Frontal cortex (tissue), 4 donors: ENCODE measurements around the gene MAGED1. TPM values are rescaled to one million over a fixed set of nuclear protein-coding genes. Genes with fewer than 3 reads are reported as not detected.

Source experiments
- DNase-seq, 2 donors: peaks; one replicate each; pipeline ENCODE4 v3.0.0; 2012; ENCODE audit warnings: low spot score in 2 of 2
- FAIRE-seq: peaks from 2 replicates; lab custom pipeline; 2012; peaks lifted over from hg19 to GRCh38; lab: Jason Lieb, UNC
- total RNA-seq: library from RNA; depleted of rRNA; stranded (reverse); fragments of >200 nt; gene quantifications from one replicate; pipeline ENCODE4 v1.2.3, GENCODE V29; 2014
- donor health status: control.
- donor health status: control.
- donor health status: control.

The MAGED1 gene, protein sequence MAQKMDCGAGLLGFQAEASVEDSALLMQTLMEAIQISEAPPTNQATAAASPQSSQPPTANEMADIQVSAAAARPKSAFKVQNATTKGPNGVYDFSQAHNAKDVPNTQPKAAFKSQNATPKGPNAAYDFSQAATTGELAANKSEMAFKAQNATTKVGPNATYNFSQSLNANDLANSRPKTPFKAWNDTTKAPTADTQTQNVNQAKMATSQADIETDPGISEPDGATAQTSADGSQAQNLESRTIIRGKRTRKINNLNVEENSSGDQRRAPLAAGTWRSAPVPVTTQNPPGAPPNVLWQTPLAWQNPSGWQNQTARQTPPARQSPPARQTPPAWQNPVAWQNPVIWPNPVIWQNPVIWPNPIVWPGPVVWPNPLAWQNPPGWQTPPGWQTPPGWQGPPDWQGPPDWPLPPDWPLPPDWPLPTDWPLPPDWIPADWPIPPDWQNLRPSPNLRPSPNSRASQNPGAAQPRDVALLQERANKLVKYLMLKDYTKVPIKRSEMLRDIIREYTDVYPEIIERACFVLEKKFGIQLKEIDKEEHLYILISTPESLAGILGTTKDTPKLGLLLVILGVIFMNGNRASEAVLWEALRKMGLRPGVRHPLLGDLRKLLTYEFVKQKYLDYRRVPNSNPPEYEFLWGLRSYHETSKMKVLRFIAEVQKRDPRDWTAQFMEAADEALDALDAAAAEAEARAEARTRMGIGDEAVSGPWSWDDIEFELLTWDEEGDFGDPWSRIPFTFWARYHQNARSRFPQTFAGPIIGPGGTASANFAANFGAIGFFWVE
- total RNA-seq, result 107 TPM

DNA sequence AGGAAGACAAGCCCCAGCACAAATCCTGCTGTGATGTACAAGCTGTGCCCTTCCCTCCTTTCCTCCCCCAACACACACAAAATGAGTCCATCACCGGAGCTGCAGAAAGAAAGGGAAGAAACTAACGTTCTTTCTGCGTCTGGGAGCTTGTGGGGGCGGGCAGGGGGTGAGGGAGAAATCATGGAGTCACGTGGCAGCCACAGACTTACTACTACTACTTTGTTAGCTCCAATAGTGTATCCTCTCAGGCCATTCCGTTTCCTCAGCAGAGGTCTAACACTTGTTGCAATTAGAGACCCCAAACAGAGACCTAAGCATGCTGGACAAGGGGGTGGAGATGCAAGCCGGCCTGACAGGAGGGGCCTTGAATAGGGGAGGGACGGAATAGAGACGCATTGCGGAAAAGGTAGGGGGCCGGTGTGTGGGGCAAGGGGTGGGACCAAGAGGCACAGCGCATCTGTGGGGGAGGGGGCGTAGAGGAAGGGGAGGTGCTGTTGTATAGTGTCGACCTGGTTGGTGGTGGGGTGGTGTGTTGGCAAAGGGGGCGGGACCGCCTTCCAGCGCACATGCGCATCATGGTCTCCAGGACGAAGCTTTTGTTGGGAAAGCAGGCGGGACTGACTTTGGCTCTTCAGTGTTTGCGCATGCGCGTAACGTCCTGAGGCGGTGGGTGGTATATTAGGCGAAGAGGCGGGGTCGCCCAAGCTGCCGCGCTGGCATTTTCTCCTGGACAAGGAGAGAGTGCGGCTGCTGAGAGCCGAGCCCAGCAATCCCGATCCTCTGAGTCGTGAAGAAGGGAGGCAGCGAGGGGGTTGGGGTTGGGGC is at the start of gene MAGED1:
Gene MAGED1, plus strand, starts transcription at position 703 of the 825 bp plus-strand sequence. CDS start 682 bp downstream, outside the sequence.
- no peak for FAIRE-seq
- peak; percentile 17 to 48 for DNase-seq

DNA sequence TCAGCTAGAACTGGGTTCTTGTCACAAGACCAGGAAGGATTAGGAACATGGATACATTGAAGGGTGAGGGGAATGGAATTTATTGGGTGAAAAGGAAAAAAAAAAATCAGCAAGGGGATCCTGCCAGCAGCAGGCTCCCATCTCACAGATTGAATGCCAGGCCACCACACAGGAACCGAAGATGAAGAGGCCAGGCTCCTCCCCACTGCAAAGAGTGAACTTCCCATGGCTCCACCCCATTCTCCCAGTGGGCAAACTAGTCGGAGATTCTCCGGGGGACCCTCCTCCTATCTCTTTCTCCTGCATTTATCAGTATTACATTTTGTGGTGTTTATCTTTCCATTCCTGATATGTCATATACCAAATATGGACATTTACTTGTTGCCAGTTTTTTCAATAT is 46.0 kb upstream of the MAGED1 start:
- FAIRE-seq, result no peak
- no peak for DNase-seq

DNA sequence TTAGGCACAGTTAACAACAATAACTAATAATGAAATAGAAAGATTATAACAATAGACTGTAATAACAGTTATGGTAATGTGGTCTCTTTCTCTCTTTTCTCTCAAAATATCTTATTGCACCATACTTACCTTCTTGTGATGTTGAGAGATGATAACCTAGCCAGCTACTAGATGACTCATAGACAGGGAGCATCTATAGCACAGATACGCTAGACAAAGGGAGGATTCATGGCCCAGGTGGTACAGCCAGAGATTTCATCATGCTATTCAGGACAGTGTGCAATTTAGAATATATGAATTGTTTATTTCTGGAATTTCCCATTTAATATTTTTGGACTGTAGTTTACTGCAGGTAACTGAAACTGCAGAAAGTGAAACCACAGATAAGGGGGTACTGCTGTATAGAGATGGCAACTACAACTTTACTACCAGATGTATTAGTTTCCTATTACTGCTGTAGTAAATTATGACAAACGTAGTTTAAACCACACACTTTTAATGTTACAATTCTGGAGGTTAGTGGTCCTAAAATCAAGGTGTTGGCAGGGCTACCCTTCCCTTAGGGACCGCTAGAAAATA is 41.8 kb upstream of the MAGED1 start:
- DNase-seq, result no peak
- no peak for FAIRE-seq

DNA sequence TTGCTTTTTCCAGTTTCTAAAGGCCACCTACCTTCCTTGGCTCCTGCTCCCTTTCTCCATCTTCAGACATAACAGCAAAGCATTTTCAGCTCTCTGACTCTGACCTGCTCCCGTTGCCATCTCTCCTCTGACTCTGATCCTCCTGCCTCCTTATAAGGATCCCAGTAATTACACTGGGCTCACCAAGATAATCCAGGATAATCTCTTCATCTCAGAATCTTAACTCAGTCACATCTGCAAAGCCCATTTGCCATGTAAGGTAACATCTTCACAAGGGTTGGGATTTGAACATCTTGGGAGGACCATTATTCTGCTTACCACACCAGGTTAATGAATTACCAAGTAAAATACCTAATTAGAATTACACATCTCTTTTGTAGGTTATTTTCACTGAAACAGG is 41.3 kb upstream of the MAGED1 start:
- FAIRE-seq (no peak), DNase-seq (no peak)

DNA sequence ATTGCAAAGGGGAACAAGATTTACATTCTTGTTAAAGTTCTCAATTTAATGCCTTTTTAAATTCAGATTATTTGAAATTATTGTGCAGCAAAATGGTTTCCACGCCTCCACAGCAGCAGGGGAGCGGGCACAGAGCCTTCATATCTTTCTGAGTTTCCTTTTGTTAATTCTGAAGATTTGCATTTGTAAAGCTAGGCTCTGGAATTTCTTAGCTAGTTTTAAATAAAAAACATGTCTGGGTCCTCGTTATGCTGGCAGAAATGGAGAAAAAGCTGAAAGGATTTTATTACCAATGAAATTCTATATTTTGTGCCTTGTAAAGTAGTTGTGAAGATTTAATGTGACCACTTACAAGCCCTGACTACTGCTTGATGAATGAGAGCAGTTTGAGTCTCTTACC is 40.8 kb upstream of the MAGED1 start:
- DNase-seq (no peak), FAIRE-seq (no peak)

DNA sequence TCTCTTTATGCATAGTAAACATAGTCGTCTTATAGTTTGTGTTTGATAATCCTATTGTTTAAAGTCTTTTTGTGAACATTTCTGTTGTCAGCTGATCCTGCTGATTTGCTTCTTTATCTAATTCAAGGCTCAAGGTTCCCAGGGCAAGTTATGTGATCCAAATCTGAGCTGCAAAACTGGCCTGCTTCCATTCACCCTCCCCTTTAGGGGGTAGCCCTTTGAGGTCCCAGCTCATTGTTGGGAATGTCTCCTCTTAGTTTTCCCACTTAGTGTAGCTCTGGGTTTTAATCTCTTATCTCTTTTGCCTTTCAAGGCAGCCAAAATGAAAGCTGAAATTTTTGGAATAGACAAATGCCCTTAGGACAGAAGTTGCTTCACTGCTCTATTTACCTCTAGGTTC is 40.2 kb upstream of the MAGED1 start:
- DNase-seq, result no peak
- no peak for FAIRE-seq

DNA sequence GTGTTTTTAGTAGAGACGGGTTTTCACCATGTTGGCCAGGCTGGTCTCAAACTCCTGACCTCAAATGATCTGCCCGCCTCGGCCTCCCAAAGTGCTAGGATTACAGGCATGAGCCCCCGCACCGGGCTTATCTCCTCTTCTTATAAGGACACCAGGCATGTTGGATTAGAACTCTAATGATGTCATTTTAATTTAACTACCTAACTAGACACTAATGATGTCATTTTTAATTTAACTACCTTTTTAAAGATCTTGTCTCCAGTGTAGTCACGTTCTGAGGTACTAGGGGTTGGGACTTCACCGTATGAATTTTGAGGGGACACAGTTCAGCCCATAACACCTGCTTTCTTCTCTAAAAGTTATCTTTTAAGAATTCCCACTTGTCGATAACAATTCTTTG is 37.7 kb upstream of the MAGED1 start:
- FAIRE-seq, result no peak
- DNase-seq, result no peak

DNA sequence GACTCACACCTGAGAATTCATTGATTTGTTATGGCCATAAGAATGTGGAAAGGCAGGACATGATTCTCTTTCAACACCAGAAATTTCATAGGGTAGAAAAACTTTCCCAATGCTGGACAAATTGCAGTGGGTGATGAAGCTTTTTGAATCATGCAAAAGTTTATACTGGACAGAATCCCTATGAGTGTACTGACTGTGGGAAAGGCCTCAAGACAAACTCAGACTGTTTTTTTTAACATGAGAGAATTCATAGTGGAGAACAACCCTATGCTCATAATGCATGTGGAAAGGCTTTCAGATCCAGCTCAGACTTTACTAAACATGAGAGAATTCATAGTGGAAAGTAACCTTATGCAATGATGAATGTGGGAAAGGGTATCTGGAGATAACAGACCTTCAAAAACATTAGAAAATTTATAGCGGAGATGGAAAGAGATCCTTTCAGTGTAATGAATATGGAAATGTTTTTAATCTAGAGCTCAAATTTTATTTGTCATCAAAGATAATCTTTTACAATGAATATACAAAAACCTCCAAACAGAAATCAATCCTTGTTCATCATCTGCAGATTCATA is 36.2 kb upstream of the MAGED1 start:
- DNase-seq (no peak), FAIRE-seq (no peak)

DNA sequence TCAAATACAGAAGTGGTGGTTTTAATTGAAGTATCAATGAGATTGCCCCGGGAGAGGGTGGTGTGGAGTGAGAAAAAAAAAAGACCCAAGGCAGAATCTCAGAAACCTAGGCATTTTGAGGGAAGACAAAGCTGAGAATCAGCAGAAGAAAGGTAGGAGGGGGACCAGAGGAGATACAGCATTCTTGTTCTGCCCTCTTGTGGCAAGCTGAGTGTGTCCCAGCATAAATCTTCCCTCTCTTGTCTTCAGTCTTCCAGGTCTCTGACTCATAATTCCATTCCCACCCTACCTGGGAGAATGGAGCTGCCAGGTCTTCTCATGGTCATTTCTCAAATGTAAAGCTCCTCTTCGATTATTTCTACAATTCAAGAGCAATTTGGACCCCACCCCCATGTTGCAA is 32.7 kb upstream of the MAGED1 start:
- no peak for FAIRE-seq
- peak in 1 of 2 donors; percentile 5 for DNase-seq

DNA sequence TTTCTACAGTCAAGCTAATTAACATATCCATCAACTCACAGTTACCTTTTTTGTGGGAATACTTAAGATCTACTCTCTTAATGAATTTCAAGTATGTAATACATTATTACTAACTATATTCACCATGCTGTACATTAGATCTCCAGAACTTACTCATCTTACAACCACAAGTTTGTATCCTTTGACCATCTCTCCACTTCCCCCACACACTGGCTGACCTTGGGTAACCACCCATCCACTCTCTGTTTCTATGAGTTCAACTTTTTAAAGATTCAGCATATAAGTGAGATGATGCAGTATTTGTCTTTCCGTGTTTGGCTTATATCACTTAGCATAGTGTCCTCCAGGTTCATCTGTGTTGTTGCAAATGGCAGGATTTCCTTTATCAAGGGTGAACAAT is 30.5 kb upstream of the MAGED1 start:
- DNase-seq (no peak), FAIRE-seq (no peak)

DNA sequence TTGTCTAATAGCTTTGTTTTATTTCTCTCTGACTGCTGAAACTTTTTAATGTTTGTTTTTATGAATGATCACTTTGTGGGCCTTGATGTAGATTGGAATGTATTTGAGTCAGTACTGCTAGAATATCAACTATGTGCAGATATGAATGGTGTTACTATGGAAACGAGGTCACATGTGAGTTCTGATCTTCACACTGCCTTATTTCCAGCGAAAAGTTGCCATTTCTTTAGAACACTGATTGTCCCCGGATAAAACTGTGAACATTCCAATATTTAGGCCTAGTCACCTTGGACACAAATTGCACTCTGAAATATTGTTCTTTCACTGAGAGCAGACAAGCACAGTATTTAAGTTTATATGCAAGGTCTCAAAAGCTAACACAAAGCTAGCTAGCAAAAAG is 27.2 kb upstream of the MAGED1 start:
- FAIRE-seq, result no peak

DNA sequence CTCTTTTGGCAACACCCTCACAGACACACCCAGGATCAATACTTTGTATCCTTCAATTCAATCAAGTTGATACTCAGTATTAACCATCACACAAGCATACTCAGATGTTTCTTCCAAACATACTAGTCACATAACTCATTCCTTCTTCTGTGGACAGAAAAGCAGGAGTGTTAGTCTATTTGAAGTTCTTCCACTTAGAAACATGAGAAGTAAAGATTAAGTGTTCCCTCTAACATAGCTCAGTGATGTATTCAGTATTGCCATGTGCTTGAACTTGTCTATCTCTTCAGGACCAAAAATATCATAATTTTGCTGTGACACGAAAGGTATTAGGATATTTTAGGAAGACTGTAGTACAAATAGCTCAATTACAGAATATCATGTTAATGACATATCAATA is 25.8 kb upstream of the MAGED1 start:
- DNase-seq (no peak), FAIRE-seq (no peak)

More for the DNA sequence above, 27.2 kb upstream of the MAGED1 start:
- no peak for DNase-seq

DNA sequence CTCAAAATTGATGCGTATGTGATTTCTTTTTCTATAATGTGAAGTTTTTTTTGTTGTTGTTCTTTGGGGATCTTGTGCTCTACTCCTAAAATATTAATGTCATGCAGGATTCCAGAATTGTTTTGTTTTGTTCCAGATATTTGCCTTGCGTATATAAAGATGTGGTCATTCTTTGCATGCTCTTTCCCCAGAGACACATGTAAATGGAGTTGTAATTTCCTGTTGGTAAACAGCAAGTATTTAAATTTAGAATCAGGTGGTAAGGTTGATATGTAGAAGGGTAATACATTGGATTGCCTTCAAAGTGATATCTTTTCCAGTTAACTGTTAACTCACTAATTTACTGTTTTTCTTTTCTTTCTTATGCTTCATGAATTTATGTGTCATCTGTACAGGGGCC is 23.1 kb upstream of the MAGED1 start:
- FAIRE-seq (no peak), DNase-seq (no peak)

DNA sequence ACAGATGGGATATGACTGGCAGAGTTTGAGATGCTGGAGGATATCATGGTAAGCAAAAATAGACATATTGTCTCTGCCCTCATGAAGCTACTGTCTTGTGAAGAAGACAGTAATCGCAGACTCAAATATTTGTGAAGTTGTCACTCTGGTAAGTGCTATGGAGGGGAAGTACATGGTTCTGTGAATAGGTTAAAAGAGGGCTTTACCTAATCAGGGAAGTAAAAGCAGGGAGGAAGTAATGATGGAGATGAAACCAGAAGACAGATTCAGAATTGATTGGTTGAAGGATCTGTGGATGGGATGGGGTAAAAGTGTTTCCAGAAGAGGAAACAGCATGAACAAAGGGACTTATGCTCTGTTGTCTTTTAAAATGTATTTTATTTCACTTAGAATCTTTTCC is 19.3 kb upstream of the MAGED1 start:
- FAIRE-seq (no peak), DNase-seq (no peak)

DNA sequence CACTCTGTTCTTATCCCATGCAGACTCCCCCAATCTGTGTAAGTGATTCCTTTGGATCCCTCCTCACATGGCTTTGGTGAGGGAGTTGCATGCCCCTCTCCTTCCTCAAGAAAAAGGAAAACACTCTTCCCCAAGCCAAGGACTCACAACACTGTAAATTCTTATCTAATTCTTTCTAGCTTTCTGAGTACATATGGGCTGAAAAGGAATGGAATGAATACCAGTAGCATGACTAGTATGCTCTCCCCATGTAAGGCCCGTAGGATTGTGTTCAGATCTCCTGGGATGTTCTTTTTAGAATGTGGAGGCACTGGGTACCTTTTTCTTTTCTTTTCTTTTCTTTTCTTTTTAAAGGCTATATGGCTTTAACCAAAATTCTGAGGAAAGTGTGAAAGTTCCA is 17.0 kb upstream of the MAGED1 start:
- FAIRE-seq (no peak), DNase-seq (no peak)

DNA sequence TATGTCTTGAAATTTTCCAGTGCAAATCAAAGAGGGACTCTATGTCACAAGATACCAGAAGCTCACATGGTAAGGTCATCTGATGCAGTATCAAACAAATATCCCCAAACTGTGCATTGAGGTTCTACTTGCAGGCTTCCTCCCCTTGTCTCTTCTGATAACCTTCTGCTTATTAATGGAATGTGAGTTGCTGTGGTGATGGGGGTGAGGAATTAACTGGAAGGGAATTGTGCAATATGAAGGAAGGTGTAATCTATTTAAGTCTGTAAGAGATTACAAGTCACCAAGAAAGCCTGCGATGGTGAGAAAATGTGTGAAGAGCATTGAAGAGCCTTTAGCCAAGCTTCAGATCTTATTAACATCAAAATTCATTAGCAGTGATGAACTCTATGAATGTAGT is 15.4 kb upstream of the MAGED1 start:
- FAIRE-seq (no peak), DNase-seq (no peak)

DNA sequence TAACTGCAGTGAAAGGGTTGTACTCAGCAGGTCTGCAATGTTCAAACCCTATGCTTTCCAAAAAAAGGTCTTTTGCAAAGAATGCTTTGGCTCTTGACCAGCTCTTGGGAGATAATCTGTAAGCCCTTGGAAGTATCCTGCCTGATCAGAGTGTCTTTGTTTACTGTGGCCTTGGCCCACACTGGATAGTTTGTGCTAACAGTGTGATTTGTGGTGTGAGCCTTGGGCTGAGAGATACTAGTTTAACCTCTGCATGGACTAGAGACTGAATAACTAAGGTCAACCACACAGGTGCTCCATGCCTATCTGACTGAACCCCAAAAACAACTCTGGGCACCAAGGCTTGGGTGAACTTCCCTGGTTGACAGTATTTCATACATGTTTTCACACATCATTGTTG is 3.6 kb upstream of the MAGED1 start:
- no peak for FAIRE-seq

DNA sequence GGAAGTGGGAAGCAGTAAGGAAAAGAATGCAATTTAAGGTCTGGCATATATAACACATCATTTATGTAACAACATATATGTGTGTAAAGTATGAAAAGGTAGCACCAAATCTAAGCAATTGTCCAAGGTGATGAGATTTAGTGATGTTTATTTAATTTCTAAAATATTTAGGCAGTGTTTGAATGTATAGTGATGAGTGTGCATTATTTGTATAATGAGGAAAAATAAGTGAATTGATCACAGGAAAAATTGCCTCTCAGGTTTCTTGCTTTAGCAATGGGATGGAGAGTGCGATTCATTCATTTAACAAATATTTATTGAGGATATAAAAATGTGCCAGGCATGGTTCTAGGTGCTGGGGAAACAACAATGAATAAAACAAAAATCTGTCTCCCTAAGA is 2.2 kb upstream of the MAGED1 start:
- FAIRE-seq (no peak), DNase-seq (no peak)

More for the DNA sequence above, 3.6 kb upstream of the MAGED1 start:
- DNase-seq, result no peak

DNA sequence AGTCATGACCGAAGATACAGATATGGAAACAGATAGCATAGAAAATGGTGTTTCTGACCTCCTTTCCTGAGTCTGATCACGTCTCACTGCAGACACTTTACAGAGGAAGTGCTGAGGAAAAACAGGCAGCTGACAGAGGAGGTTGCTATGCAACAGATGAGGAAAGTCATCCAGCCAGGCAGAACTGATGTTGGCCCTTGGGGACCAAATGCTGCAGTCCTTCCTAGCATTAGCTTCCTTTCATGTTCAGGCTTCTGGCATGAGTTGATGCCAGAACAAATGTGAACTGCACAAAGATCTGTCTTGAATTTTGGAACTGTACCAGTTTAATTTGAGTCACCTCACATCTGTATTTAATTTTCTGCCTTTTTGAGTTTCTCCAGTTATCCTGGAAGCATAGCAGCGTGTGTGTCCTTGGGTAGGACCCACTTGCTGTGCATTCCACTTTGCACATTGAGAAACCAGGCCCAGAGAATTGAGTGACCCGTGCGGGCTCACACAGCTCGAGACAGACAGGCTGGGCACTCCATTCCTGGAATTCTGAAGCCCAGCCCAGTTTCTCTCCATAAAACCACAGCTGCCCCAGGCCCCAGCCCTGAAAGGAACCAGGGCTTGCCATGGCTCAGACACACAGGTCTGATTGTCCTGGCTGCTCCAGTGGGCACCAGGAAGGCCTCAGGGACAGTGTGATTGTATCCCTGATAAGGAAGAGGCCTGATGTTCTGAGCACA is 1.4 kb upstream of the MAGED1 start:
- no peak for FAIRE-seq
- DNase-seq, result no peak
